ENCODE results near the gene R3HDM2. TPM values are rescaled to one million over a fixed set of nuclear protein-coding genes. Genes with fewer than 3 reads are reported as not detected.

Gene R3HDM2
- total and polyA plus RNA-seq, 12 donors: 21.9 to 91.9 (median 43.2) TPM

- Histone ChIP-seq H3K4me1 (replicated peaks in 1 of 2) (peaks cover 0 to 7% of the 10 kb centered on the region in 2 donors), H3K4me3 (no peak within 1 kb of the TSS), H3K27me3 (no peaks in the 10 kb centered on the region), H3K27ac (no peak within 1 kb of the TSS), H3K9me3 (replicated peaks in 1 of 3) (no peaks in the 10 kb centered on the region), H3K36me3 (replicated peaks in 1 of 2) (no peaks in the 10 kb centered on the region)
- DNase-seq: no peak
- intact Hi-C loops (cut with DNase I): loop anchor here (5.0 kb wide), 3 partner anchors 147 to 242 kb away; no protein-coding TSS in a partner anchor
- WGBS, 4 donors: 60 to 68% (median 63%) methylated on average over 6 to 10 of the region's 10 CpGs
- TF ChIP-seq CTCF (IDR thresholded peaks at IDR 0.05) (no peak), POLR2A (IDR thresholded peaks at IDR 0.05) (no peak)
These were observed 23.9 kb upstream of the R3HDM2 start, which contains the start of gene INHBE for GRCh38 chr12:57454566-57455373. Gene INHBE, plus strand, starts transcription at chr12:57455307. Its CDS starts 230 bp downstream, at chr12:57455537.

- Histone ChIP-seq H3K9me3 (replicated peaks in 1 of 3) (no peaks in the 10 kb centered on the region), H3K36me3 (replicated peaks in 1 of 2) (no peaks in the 10 kb centered on the region), H3K4me3 (no peak overlapping the region), H3K27me3 (no peaks in the 10 kb centered on the region), H3K27ac (no peak overlapping the region), H3K4me1 (replicated peaks in 1 of 2) (peaks cover 0 to 7% of the 10 kb centered on the region in 2 donors)
- TF ChIP-seq POLR2A (IDR thresholded peaks at IDR 0.05) (no peak), CTCF (IDR thresholded peaks at IDR 0.05) (no peak)
- intact Hi-C loops (cut with DNase I): loop anchor here (5.0 kb wide), 3 partner anchors 147 to 242 kb away; no protein-coding TSS in a partner anchor
- WGBS, 4 donors: 79 to 95% (median 86%) methylated on average over 2 of the region's 2 CpGs
- no peak for DNase-seq
These were observed 23.3 kb upstream of the R3HDM2 start for GRCh38 chr12:57454213-57454565.

GRCh38 chr12:57452937-57453509, 22.2 kb upstream of the R3HDM2 start:
- peak; percentile 75 to 93 (median 84) for DNase-seq
- Histone ChIP-seq H3K27ac (no peak overlapping the region), H3K4me1 (replicated peaks in 1 of 2) (no peaks in the 10 kb centered on the region), H3K4me3 (no peak overlapping the region), H3K9me3 (replicated peaks in 1 of 3) (no peaks in the 10 kb centered on the region), H3K27me3 (no peaks in the 10 kb centered on the region), H3K36me3 (replicated peaks in 1 of 2) (no peaks in the 10 kb centered on the region)
- peak; percentile 83 to 96 (median 92) for TF ChIP-seq CTCF (IDR thresholded peaks at IDR 0.05)
- TF ChIP-seq POLR2A (IDR thresholded peaks at IDR 0.05): no peak
- 7 to 36% (median 16%) methylated on average over 4 to 7 of the region's 7 CpGs for WGBS, 4 donors
- intact Hi-C loops (cut with DNase I): loop anchor here (2.0 to 5.0 kb wide), 4 partner anchors 146 to 241 kb away; no protein-coding TSS in a partner anchor

- TF ChIP-seq CTCF (IDR thresholded peaks at IDR 0.05): no peak
- TF ChIP-seq POLR2A (IDR thresholded peaks at IDR 0.05): no peak
- Histone ChIP-seq H3K27me3 (no peaks in the 10 kb centered on the region), H3K36me3 (replicated peaks in 1 of 2) (no peaks in the 10 kb centered on the region), H3K9me3 (replicated peaks in 1 of 3) (no peaks in the 10 kb centered on the region), H3K4me1 (replicated peaks in 1 of 2) (no peaks in the 10 kb centered on the region), H3K27ac (no peak overlapping the region), H3K4me3 (no peak overlapping the region)
- peak in 1 of 7 donors; percentile 65 for DNase-seq
- 9 to 22% (median 21%) methylated on average over 7 to 9 of the region's 9 CpGs for WGBS, 4 donors
- intact Hi-C loops (cut with DNase I): loop anchor here (2.0 to 5.0 kb wide), 4 partner anchors 145 to 240 kb away; no protein-coding TSS in a partner anchor
These were observed 21.5 kb upstream of the R3HDM2 start for GRCh38 chr12:57452181-57452936.

All from adrenal gland (tissue), 12 donors.